Neutrophil (primary cell): ENCODE measurements around the gene LKAAEAR1.

Experiments
- H3K27ac ChIP-seq: fragments of 200-600 bp; sonication (generic); 2 replicates; pipeline ENCODE4 v1.5.1; 2016; ENCODE audit warnings: mild to moderate bottlenecking, moderate library complexity
- H3K27me3 ChIP-seq: fragments of 200-600 bp; sonication (generic); 2 replicates; pipeline ENCODE4 v1.6.0; 2016; ENCODE audit warnings: mild to moderate bottlenecking
- H3K36me3 ChIP-seq: fragments of 200-600 bp; sonication (generic); 2 replicates; pipeline ENCODE4 v1.5.1; 2017
- H3K4me1 ChIP-seq, 2 experiments: fragments of 200-600 bp in 1 of 2; sonication (generic) in 1 of 2; 1 replicate in 1 of 2; 2 replicates in 1 of 2; pipeline versions ENCODE4 v1.5.1 to v1.6.1; 2013 to 2016; ENCODE audit warnings: low read depth in 1 of 2, low read length in 1 of 2, mild to moderate bottlenecking in 1 of 2, moderate library complexity in 1 of 2; ENCODE audit not compliant: control insufficient read depth in 1 of 2, insufficient read depth in 1 of 2
- H3K4me3 ChIP-seq, 2 experiments: fragments of 200-600 bp in 1 of 2; sonication (generic) in 1 of 2; 1 replicate in 1 of 2; 2 replicates in 1 of 2; pipeline ENCODE4 v1.5.1; 2013 to 2016; ENCODE audit warnings: low read depth in 1 of 2, low read length in 1 of 2, mild to moderate bottlenecking in 1 of 2, moderate library complexity in 1 of 2
- H3K9me3 ChIP-seq: fragments of 200-600 bp; sonication (generic); 2 replicates; pipeline ENCODE4 v1.5.1; 2016
- TF ChIP-seq, protein P1 (sequence below): fragments of 200-600 bp; sonication (generic); IDR thresholded peaks from 2 replicates; pipeline ENCODE4 v1.5.1; 2016; ENCODE audit warnings: antibody characterized with exemption

LKAAEAR1 gene

DNA sequence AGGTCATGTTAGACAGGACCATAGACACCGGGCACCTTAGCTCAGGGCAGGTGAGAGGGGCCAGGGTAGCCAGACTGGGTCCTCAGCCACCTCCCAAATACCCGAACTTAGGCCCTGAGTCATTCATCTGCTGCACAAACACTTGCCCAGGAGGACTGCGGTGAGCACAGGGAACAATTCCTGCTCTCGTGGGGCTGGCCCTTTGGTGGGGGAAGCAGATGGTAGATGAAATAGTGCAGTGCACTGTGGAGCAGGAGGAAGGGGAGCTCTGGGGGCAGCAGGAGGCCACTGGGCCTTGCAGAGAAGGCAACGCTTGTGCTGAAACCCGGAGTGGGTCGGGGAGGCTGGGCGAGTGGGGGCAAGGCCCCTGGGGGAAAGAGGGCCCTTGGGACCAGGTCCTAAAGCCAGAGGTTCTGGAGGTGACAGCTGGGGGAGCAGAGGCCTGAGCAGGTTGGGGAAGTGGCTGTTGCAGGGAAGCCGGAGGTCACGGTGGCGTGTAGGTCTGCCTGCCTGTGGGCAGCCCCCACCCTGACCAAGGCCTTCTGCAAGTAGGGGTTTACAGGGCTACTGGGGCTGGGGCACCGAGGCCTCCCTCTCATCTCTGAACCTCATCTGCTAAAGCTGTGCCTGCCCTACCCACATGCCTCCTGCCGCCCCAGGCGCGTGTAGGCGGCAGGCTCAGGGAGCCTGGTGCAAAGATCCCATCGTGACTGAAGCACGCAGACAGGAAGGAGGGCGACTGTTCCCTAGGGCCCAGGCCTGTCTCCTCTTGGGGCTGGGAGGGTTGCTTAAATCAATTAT lies 27.8 kb upstream of the LKAAEAR1 start:
- H3K27ac ChIP-seq, result no peak overlapping the region
- no peaks in the 10 kb centered on the region for H3K9me3 ChIP-seq
- TF ChIP-seq, protein P1, sequence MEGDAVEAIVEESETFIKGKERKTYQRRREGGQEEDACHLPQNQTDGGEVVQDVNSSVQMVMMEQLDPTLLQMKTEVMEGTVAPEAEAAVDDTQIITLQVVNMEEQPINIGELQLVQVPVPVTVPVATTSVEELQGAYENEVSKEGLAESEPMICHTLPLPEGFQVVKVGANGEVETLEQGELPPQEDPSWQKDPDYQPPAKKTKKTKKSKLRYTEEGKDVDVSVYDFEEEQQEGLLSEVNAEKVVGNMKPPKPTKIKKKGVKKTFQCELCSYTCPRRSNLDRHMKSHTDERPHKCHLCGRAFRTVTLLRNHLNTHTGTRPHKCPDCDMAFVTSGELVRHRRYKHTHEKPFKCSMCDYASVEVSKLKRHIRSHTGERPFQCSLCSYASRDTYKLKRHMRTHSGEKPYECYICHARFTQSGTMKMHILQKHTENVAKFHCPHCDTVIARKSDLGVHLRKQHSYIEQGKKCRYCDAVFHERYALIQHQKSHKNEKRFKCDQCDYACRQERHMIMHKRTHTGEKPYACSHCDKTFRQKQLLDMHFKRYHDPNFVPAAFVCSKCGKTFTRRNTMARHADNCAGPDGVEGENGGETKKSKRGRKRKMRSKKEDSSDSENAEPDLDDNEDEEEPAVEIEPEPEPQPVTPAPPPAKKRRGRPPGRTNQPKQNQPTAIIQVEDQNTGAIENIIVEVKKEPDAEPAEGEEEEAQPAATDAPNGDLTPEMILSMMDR, result no peak
- H3K4me3 ChIP-seq, result no peak overlapping the region
- H3K4me1 ChIP-seq, result peaks cover 3 to 5% of the 10 kb centered on the region in 2 experiments
- H3K36me3 ChIP-seq, result no peaks in the 10 kb centered on the region
- peaks cover 20% of the 10 kb centered on the region for H3K27me3 ChIP-seq

DNA sequence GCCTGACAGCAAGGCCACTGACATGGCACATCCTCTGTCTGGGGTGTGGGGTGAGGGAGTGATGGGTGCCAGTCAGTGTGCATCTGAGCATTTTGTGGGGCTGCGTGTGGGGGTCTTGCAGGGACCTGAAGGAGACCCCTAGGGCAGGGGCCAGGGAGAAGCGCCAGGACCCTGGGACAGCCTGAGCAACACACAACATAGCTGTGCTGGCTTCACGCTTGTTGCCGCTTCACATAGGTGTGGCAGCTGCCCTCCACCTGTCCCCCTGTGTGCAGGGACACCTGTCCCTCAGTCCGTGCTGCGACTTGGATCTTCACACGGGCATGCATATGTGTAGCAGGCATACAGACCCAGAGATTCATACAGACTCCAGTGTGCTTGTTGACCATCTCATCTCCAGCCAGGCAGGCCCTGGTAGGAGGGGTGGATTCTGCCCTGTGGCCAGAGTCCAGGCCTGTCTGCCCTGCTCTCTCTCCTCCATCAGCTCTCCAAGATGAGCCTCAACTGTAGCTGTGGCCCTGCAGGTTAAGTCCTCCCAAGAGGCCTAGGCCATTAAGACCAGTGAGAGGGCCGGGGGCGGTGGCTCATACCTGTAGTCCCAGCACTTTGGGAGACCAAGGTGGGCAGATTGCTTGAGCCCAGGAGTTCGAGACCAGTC lies 26.3 kb upstream of the LKAAEAR1 start:
- Histone ChIP-seq H3K9me3 (no peaks in the 10 kb centered on the region), H3K27ac (no peak overlapping the region), H3K27me3 (peaks cover 29% of the 10 kb centered on the region), H3K4me1 (peaks cover 3 to 5% of the 10 kb centered on the region in 2 experiments), H3K4me3 (no peak overlapping the region), H3K36me3 (no peaks in the 10 kb centered on the region)
- TF ChIP-seq, protein P1, result no peak

DNA sequence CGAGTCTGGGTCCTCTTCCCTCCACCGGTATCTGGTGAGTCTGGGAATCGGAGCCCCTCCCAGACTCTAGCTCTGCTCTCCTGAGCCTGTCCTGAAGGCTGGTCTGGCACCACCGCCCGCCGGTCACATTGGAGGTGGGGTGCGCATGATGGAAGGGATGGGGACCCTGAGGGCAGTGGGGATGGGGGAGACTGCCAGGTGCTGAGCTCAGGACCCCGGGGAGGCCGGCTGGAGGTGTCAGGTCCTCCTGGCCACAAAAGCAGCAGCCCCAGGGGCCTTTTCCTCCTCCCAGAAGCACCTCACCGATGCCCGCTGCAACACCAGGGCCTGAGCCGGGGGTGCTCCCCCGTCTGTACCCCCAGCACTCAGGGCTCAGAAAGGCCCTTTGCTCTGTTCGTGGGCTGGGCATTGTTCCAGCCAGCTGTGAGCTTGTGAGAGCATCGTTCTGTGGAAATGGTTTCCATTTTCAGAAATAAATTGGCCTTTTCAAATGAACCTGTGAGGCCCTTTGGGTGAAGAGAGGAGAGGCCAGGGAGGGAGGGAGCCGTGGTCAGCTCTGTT lies 25.7 kb upstream of the LKAAEAR1 start:
- TF ChIP-seq, protein P1, result no peak
- no peak overlapping the region for H3K4me3 ChIP-seq
- no peaks in the 10 kb centered on the region for H3K36me3 ChIP-seq
- no peak overlapping the region for H3K27ac ChIP-seq
- H3K4me1 ChIP-seq, result peaks cover 3 to 5% of the 10 kb centered on the region in 2 experiments
- peaks cover 32% of the 10 kb centered on the region for H3K27me3 ChIP-seq
- H3K9me3 ChIP-seq, result no peaks in the 10 kb centered on the region

DNA sequence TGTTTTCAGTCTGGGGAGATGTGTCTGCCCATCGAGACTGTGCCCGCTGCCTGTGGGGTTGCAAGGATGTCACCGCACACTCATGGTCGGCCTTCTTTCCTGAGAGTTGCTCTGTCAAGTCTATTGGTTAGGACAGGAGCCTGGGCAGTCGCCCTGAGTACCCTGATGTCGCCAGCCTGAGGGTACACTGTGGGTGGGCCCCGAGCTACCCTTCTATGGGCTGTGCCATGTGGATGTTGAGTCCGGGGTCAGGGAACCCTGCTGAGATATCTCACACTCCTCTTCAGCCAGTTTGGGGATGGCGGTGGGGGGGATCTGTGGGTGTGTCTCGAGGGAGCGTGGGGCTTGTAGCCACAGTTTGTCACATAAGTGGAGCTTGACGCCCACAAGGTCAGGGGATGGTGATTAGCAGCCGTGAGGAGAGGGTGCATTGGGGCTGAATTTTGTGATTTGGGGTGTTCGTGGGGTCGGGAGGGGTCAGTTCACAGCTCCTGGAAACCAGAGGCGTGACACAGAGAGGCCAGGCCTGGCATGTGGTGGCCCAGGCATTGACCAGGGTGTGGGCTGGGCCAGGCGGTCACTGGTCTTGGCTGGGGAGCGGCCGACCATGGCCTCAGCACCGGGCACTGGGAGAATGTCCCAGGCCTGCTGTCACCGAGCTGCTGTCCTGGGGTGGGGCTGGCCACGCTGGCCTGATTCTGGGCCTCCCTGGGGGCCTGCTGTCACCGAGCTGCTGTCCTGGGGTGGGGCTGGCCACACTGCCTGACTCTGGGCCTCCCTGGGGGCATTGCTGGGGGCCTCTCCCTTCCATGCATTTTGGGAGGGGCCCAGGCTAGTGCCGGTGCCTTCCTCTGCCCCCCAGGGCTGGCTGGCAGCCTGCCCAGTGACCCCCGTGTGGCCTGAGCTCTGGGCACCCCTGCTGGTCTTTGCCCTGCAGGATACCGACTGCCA lies 24.8 kb upstream of the LKAAEAR1 start:
- H3K4me3 ChIP-seq, result no peak overlapping the region
- H3K9me3 ChIP-seq, result no peaks in the 10 kb centered on the region
- H3K4me1 ChIP-seq, result peaks cover 3 to 5% of the 10 kb centered on the region in 2 experiments
- no peaks in the 10 kb centered on the region for H3K36me3 ChIP-seq
- TF ChIP-seq, protein P1, result no peak
- peaks cover 32% of the 10 kb centered on the region for H3K27me3 ChIP-seq
- H3K27ac ChIP-seq, result no peak overlapping the region
